ENCODE data around the gene RFX4. TPM values are rescaled to one million over a fixed set of nuclear protein-coding genes. Genes with fewer than 3 reads are reported as not detected.

RFX4 gene
- polyA plus RNA-seq, 1 donor (not counting 4 experiments of a cell fraction or from before 2014, with no cell fraction given): not detected

- Histone ChIP-seq H3K4me1 (ENCODE audit: control insufficient read depth, extremely low read depth, insufficient read depth, low read length) (no peaks in the 10 kb centered on the region), H3K4me2 (ENCODE audit: control insufficient read depth, extremely low read depth, insufficient read depth, low read depth, low read length) (no peak overlapping the region), H4K20me1 (ENCODE audit: control insufficient read depth, extremely low read depth, insufficient read depth, low read length) (no peaks in the 10 kb centered on the region), H3K27me3 (ENCODE audit: control insufficient read depth, extremely low read depth, insufficient read depth, low read length) (peaks cover 5% of the 10 kb centered on the region), H3K9ac (ENCODE audit: control insufficient read depth, extremely low read depth, insufficient read depth, low read length) (no peak overlapping the region), H3K4me3 (ENCODE audit: control insufficient read depth in 2 of 3, extremely low read depth in 1 of 3, insufficient read depth in 2 of 3, low read depth in 1 of 3, low read length in 3 of 3) (no peak overlapping the region), H3K9me1 (ENCODE audit: control insufficient read depth, extremely low read depth, insufficient read depth, low read length) (no peaks in the 10 kb centered on the region), H3K9me3 (ENCODE audit: control insufficient read depth, low read depth, low read length) (no peaks in the 10 kb centered on the region), H3K79me2 (ENCODE audit: control insufficient read depth, insufficient read depth, low read length) (no peaks in the 10 kb centered on the region), H3K27ac (ENCODE audit: control insufficient read depth, insufficient read depth, low read length) (no peak overlapping the region), H3K36me3 (ENCODE audit: control insufficient read depth in 2 of 2, extremely low read depth in 1 of 2, insufficient read depth in 2 of 2, low read length in 2 of 2) (no peaks in the 10 kb centered on the region), H2AFZ (ENCODE audit: control insufficient read depth, low read length) (no peak overlapping the region)
- dilution Hi-C loops (cut with MboI; ENCODE audit: extremely low pct_ligation_motif_present, low sequenced_read_pairs): no loop called here
- DNase-seq (ENCODE audit: low read depth, low spot score) (no peak), FAIRE-seq (no peak)
- no peak for TF ChIP-seq EZH2 (IDR thresholded peaks at IDR 0.05; ENCODE audit: low read length)
- TF ChIP-seq CTCF (optimal IDR thresholded peaks at IDR 0.05 in 1 of 3, IDR thresholded peaks at IDR 0.05 in 1 of 3, conservative IDR thresholded peaks at IDR 0.05 in 1 of 3; ENCODE audit: extremely low read depth in 1 of 3, insufficient read depth in 2 of 3, low read length in 3 of 3): no peak
Observed at GRCh38 chr12:106692896-106693820, 110.4 kb downstream of the RFX4 start.

- Histone ChIP-seq H2AFZ (ENCODE audit: control insufficient read depth, low read length) (no peak overlapping the region), H3K4me1 (ENCODE audit: control insufficient read depth, extremely low read depth, insufficient read depth, low read length) (no peaks in the 10 kb centered on the region), H3K27me3 (ENCODE audit: control insufficient read depth, extremely low read depth, insufficient read depth, low read length) (peaks cover 5% of the 10 kb centered on the region), H3K9ac (ENCODE audit: control insufficient read depth, extremely low read depth, insufficient read depth, low read length) (no peak overlapping the region), H3K9me1 (ENCODE audit: control insufficient read depth, extremely low read depth, insufficient read depth, low read length) (no peaks in the 10 kb centered on the region), H3K27ac (ENCODE audit: control insufficient read depth, insufficient read depth, low read length) (no peak overlapping the region), H4K20me1 (ENCODE audit: control insufficient read depth, extremely low read depth, insufficient read depth, low read length) (no peaks in the 10 kb centered on the region), H3K9me3 (ENCODE audit: control insufficient read depth, low read depth, low read length) (no peaks in the 10 kb centered on the region), H3K4me2 (ENCODE audit: control insufficient read depth, extremely low read depth, insufficient read depth, low read depth, low read length) (no peak overlapping the region), H3K36me3 (ENCODE audit: control insufficient read depth in 2 of 2, extremely low read depth in 1 of 2, insufficient read depth in 2 of 2, low read length in 2 of 2) (no peaks in the 10 kb centered on the region), H3K79me2 (ENCODE audit: control insufficient read depth, insufficient read depth, low read length) (no peaks in the 10 kb centered on the region), H3K4me3 (ENCODE audit: control insufficient read depth in 2 of 3, extremely low read depth in 1 of 3, insufficient read depth in 2 of 3, low read depth in 1 of 3, low read length in 3 of 3) (no peak overlapping the region)
- dilution Hi-C loops (cut with MboI; ENCODE audit: extremely low pct_ligation_motif_present, low sequenced_read_pairs): no loop called here
- DNase-seq (ENCODE audit: low read depth, low spot score): no peak
- FAIRE-seq: no peak
- TF ChIP-seq CTCF (optimal IDR thresholded peaks at IDR 0.05 in 1 of 3, IDR thresholded peaks at IDR 0.05 in 1 of 3, conservative IDR thresholded peaks at IDR 0.05 in 1 of 3; ENCODE audit: extremely low read depth in 1 of 3, insufficient read depth in 2 of 3, low read length in 3 of 3) (no peak), EZH2 (IDR thresholded peaks at IDR 0.05; ENCODE audit: low read length) (no peak)
Observed at GRCh38 chr12:106696071-106696470, 113.3 kb downstream of the RFX4 start.

Data from keratinocyte (primary cell).